NK-92 (cell line): ENCODE results near the gene UXT.

ENCODE experiments used
- DNase-seq: peaks from one replicate; lab custom pipeline; 2025; ENCODE audit not compliant: unreplicated experiment; lab: John Stamatoyannopoulos, UW

UXT gene

GRCh38 chrX:47649781-47650163 lies 9.2 kb downstream of the UXT start:
- no peak for DNase-seq

DNA sequence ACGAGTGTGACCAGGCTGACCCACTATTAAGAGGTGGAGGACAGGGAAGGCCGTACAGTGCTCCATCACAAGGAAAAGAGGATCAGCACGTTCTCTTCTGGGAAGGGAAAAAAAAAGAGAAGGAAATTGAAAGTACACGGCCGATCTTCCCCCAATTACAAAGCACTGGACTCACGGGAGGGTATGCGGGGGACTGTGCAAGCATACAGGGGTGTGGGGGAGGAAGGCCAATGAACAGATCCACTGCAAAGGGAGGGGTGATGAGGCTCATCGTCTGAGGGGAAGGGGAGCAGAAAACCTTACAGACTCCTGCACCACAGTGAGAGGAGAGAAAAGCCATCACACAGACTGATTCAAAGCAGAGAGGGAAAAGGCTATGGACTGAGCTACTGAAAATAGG lies 9.7 kb downstream of the UXT start:
- no peak for DNase-seq

GRCh38 chrX:47648376-47648775 lies 10.6 kb downstream of the UXT start:
- DNase-seq, result no peak

GRCh38 chrX:47646636-47647035 lies 12.3 kb downstream of the UXT start:
- no peak for DNase-seq

DNA sequence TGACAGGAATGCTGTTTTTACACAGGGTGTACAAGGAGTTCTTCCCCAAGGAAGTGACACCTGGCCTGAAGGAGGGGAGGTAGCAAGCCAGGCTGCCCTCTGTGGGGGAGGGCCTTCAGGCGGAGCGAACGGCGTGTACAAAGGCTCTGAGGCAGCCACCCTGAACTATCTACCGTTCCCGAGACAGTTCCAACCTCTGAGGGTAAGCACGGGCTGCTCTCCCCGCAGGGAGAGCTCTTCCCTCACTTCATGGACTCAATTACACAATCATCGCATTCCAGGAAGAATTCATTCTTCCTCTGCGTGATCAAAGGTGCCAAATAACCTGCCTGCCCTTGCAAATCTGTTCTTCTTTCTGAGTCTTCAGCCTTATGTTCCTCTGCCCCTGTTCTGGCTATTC lies 13.4 kb downstream of the UXT start:
- DNase-seq, result no peak

DNA sequence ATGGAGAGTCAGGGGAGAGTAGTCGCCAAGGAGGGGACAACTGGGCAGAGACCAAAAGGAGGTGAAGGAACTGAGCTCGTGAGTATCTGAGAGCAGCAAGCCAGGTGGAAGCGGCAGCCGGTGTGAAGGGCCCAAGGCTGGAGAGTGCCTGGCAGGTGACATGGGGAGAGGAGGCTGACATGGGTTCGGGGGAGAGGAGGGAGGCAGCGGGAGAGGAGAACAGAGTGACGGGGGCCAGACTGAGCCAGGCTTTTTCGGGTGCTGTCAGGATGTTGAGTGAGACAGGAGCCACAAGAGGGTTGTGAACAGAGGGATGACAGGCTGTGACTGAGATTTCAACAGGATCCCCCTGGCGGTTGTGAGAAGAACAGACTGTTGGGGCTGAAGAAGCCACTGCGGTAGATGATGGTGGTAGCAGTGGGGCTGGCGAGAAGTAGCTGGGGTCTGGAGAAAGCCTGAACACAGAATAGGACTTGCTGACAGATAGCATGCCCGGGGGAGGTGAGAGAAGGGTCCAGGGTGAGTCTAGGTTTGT lies 14.4 kb downstream of the UXT start:
- no peak for DNase-seq

GRCh38 chrX:47643926-47644325 lies 15.1 kb downstream of the UXT start:
- no peak for DNase-seq

- DNase-seq, result no peak
Observed at GRCh38 chrX:47638816-47639215, 20.2 kb downstream of the UXT start.

DNA sequence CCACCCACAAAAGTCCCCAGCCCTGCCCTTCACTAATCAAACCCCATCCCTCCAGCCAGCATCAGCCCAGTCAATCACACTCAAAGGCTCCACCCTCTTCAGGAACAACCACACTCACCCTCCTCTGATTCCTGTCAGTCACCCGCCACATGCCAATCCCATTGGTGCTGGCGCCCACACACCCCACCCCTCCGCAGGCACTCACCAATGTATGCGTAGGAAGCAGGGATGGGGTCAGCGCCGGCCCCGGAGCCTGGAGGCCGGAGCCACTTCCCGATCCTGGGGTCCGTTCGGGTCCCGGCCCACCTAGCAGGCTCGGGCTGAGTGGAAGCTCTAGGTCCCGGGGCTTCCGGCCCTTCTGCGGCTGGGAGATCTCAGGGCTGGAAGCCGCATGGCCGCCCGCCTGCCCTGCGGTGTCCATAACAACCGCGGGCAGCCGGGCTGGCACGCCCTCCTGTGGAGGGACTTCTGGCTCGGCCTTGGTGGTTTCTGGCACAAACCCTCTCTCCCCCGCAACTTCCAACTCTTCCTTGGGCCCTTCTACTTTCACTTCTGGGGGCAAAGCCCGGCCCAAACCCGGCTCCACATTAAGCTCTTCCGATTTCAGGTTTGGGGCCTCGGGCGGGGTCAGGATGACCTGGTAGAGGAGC lies 21.3 kb downstream of the UXT start:
- no peak for DNase-seq

GRCh38 chrX:47634871-47635575 lies 24.0 kb downstream of the UXT start:
- DNase-seq, result no peak

- DNase-seq, result no peak
Observed at GRCh38 chrX:47633689-47634590, 25.0 kb downstream of the UXT start.

DNA sequence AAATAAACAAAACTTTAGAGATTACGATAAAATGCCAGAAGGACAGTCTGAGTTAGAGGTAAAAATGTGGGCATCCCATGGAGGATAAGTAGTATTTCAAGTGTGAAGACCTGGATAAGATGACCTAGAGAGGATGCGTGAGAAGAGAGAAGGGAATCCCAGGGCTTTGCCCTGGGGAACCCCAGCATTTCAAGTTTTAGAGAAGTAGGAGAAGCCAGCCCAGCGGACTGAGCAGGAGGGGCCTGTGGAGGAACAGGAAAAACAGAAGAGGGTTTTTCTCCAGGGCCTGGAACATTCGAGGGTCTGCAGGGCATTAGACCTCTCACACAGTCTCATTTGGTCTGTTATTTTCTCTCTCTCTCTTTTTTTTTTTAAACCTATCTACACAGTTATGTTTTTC lies 26.3 kb downstream of the UXT start:
- no peak for DNase-seq

- DNase-seq, result no peak
Observed at GRCh38 chrX:47631676-47632075, 27.3 kb downstream of the UXT start.

DNA sequence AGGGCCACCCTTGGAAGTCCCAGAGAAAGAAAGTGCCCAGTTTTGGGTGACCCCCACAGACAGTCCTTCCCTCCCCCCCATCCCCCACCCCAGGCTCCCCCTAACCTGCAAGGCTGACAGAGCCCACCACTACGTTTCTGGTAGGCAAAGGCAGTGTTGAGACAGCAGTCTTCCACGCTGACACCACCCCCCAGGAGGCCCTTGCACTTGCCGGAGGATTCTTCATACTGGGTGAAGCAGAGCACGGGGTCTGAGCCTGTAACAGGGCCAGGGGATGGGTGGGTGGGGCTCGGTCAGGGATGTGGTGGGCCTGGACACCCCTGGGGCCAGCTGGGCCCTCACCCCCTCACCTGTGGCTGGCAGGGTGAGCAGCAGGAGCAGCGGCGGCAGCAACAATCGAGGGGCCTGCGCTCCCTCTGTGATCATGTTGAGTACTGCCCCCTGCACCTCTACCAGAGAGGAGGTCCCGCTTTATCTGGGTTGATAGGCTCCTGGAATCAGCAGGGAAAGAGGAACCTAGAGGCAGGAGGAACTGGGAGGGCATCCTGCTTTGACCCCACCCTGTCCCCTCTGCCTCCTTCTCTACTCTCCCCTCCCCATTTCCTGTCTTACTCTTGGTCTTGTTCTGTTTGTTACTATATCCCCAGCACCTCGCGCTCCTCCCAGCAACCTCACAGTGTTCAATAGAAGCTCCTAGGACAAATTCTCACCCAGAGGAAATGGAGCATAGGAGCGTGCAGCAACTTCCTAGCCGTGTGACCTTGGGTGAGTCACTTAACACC lies 29.4 kb downstream of the UXT start, which contains the start of gene CFP:
Gene CFP (minus strand): TSS at position 512 of the 782 bp plus-strand sequence. CDS start 86 bp downstream, at position 426.
- DNase-seq, result no peak

GRCh38 chrX:47628982-47629381 lies 30.0 kb downstream of the UXT start:
- no peak for DNase-seq

- no peak for DNase-seq
Observed at GRCh38 chrX:47625365-47625764, 33.6 kb downstream of the UXT start.

DNA sequence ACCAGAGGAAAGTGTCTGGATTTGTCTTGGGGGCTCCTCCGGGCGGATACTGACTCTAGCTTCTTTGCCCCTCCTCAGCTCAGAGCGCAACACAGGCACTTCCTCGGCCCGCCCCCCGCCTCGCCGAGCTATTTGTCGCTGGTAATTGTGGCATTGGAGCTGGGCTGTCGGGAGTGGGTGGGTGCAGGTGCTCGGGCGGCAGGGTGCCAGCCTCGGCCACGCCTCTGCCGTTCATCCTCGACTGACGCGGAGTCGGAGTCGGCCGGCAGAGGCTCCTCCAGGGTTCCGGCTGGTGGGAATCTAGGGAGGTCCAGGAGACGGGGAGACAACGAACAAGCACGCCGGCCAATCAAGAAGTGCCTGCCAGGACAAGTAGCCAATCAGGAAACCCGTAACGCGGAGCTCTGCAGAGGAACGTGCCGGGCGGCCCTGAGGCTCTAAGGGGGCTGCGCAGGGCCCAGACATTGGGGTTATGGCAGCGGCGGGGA lies 35.4 kb downstream of the UXT start:
- DNase-seq, result no peak

GRCh38 chrX:47621851-47622250 lies 37.1 kb downstream of the UXT start:
- DNase-seq, result no peak

DNA sequence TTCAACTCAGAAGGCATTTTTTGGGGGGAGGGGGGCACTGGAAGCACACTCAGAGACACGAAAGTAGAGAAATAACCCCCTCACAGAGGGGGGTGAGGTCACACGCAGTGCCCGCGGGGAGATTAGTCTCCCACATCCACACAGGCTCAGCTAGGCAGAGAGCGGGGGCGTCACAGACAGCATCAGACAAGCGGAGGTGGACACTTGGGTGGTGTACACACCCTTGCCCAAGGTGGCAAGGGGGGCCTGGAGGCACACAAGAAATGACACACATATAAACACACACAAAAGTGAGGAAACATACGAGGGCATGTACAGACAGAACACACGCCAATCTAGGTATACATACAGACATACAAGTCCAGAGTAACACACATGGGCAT lies 38.7 kb downstream of the UXT start:
- no peak for DNase-seq

DNA sequence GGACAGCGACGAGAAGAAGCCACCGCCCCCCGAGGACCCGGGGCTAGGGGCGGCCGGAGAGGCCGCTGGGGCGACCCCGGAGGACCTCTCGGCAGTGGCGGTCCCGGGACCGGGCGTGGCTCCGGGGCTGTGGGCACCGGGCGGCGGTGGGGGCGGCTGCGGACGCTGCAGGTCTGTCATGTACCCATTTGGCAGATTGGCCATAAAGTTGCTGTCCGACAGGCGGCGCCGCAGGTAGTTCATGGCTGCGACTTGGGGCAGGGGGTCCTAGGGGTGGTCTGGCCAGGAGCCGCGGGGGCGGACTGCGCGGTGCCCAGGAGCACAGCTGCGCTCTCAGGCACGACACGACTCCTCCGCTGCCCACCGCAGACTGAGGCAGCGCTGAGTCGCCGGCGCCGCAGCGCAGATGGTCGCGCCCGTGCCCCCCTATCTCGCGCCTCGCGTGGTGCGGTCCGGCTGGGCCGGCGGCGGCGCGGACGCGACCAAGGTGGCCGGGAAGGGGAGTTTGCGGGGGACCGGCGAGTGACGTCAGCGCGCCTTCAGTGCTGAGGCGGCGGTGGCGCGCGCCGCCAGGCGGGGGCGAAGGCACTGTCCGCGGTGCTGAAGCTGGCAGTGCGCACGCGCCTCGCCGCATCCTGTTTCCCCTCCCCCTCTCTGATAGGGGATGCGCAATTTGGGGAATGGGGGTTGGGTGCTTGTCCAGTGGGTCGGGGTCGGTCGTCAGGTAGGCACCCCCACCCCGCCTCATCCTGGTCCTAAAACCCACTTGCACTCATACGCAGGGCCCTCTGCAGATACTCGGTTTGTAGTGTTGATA lies 39.3 kb downstream of the UXT start, which contains the start of gene SYN1:
Gene SYN1 (minus strand): TSS at position 372 of the 817 bp plus-strand sequence. CDS start 129 bp downstream, at position 243.
- no peak for DNase-seq
